ENCODE results near the gene RNF145.
"Not testable (repeated sequence)": the region's sequence is repeated elsewhere in the genome, so short reads cannot be mapped to it uniquely, and the experiment has no call there.

The RNF145 gene

DNA sequence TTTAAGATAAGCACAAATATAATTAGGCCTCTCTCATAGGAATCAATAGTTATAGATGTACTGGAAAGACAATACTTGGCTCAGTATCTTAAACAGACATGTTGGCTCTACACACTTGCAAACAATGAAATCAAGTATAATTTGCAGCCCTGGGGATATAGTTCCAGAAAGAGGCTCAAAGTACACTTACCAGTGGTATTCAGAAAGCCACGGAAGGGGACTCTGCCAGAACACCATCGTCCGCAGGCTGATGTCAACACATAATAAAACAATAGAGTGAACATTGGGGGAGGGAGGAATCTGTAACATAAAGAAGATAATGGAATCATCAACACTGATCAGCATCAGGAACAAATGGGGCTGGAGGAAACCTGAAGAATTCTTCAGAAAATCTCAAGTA is 78.5 kb downstream of the RNF145 start:
- no peak overlapping the region for H3K27ac ChIP-seq
- H3K27me3 ChIP-seq (ENCODE audit: insufficient read depth, low read depth, severe bottlenecking): no peaks in the 10 kb centered on the region
- no peak for DNase-seq
- TF ChIP-seq, protein P1, sequence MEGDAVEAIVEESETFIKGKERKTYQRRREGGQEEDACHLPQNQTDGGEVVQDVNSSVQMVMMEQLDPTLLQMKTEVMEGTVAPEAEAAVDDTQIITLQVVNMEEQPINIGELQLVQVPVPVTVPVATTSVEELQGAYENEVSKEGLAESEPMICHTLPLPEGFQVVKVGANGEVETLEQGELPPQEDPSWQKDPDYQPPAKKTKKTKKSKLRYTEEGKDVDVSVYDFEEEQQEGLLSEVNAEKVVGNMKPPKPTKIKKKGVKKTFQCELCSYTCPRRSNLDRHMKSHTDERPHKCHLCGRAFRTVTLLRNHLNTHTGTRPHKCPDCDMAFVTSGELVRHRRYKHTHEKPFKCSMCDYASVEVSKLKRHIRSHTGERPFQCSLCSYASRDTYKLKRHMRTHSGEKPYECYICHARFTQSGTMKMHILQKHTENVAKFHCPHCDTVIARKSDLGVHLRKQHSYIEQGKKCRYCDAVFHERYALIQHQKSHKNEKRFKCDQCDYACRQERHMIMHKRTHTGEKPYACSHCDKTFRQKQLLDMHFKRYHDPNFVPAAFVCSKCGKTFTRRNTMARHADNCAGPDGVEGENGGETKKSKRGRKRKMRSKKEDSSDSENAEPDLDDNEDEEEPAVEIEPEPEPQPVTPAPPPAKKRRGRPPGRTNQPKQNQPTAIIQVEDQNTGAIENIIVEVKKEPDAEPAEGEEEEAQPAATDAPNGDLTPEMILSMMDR (IDR thresholded peaks at IDR 0.05; ENCODE audit: low read depth, low read length): no peak
- no peak overlapping the region for H3K4me3 ChIP-seq (ENCODE audit: low read depth, low read length)
- H3K36me3 ChIP-seq: no peaks in the 10 kb centered on the region
- no peaks in the 10 kb centered on the region for H3K9me3 ChIP-seq (ENCODE audit: severe bottlenecking)

DNA sequence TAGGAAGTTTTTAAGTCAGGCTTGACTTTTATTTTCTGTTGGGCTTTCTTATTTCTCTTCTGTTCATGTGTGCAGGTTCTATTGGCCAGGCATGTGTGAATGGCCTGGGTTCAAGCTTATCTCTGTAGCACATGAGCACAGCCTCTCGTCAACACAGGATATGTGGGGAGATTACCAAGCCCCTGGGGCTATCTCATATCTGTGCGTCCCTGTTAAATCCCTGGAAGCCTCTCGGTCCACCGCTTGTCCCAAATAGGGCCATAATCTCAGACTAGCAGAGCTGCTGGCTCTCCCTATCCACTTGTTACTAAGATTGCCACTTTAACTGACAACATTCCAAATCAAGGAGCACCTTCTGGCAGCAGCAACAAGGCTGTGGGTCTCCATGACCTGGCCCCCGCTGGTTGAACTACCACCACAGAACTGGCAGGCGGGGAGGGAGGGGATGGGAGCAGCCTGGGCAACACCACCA is 81.2 kb downstream of the RNF145 start:
- Histone ChIP-seq H3K27ac (no peak overlapping the region), H3K9me3 (ENCODE audit: severe bottlenecking) (no peaks in the 10 kb centered on the region), H3K36me3 (no peaks in the 10 kb centered on the region), H3K27me3 (ENCODE audit: insufficient read depth, low read depth, severe bottlenecking) (no peaks in the 10 kb centered on the region), H3K4me3 (ENCODE audit: low read depth, low read length) (no peak overlapping the region)
- TF ChIP-seq, protein P1 (IDR thresholded peaks at IDR 0.05; ENCODE audit: low read depth, low read length): no peak
- peak; percentile 28 for DNase-seq

GRCh38 chr5:159123700-159124099 is 85.7 kb downstream of the RNF145 start:
- H3K27me3 ChIP-seq (ENCODE audit: insufficient read depth, low read depth, severe bottlenecking): no peaks in the 10 kb centered on the region
- H3K27ac ChIP-seq: no peak overlapping the region
- no peak overlapping the region for H3K4me3 ChIP-seq (ENCODE audit: low read depth, low read length)
- H3K9me3 ChIP-seq (ENCODE audit: severe bottlenecking): no peaks in the 10 kb centered on the region
- TF ChIP-seq, protein P1 (IDR thresholded peaks at IDR 0.05; ENCODE audit: low read depth, low read length): no peak
- DNase-seq: no peak
- no peaks in the 10 kb centered on the region for H3K36me3 ChIP-seq

DNA sequence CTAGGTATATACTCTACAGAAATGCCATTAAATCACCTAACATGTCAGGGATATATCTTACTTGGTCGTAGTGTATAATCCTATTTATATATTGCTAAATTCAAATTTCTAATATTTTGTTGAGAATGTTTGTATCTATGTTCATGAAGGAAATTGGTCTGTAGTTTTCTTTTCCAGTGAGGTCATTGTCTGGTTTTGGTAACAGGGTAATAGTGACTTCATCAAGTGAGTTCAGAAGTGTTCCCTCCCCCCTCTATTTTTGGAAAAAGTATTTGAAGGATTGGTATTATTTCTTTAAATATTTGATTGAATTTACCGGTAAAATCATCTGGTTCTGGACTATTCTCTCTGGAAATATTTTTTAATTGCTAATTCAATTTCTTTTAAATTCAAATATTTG is 86.2 kb downstream of the RNF145 start:
- Histone ChIP-seq H3K9me3 (ENCODE audit: severe bottlenecking) (no peaks in the 10 kb centered on the region), H3K27me3 (ENCODE audit: insufficient read depth, low read depth, severe bottlenecking) (no peaks in the 10 kb centered on the region), H3K4me3 (ENCODE audit: low read depth, low read length) (no peak overlapping the region), H3K36me3 (no peaks in the 10 kb centered on the region), H3K27ac (no peak overlapping the region)
- DNase-seq: no peak
- TF ChIP-seq, protein P1 (IDR thresholded peaks at IDR 0.05; ENCODE audit: low read depth, low read length): no peak

GRCh38 chr5:159121061-159121460 is 88.3 kb downstream of the RNF145 start:
- TF ChIP-seq, protein P1 (IDR thresholded peaks at IDR 0.05; ENCODE audit: low read depth, low read length): no peak
- Histone ChIP-seq H3K4me3 (ENCODE audit: low read depth, low read length) (no peak overlapping the region), H3K27ac (no peak overlapping the region), H3K27me3 (ENCODE audit: insufficient read depth, low read depth, severe bottlenecking) (no peaks in the 10 kb centered on the region), H3K9me3 (ENCODE audit: severe bottlenecking) (no peaks in the 10 kb centered on the region), H3K36me3 (no peaks in the 10 kb centered on the region)
- DNase-seq: no peak

DNA sequence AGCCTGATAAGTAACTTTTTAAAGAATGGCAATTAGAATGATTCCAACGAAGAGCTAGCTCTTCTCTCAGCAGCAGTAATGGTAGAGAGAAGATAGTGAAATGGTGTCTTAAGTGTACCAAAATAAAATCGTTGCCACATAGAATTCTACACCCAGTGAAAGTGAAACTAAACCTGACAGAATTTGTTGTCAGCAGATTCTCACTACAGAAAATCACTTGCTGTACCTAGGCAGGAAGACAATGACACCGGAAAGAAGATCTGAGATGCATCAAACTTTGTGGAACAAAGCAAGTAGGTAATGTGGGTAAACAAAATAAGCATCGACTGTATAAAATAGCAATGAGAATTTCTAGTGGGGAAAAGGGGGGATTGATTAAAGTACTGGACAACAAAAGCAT is 88.9 kb downstream of the RNF145 start:
- Histone ChIP-seq H3K27me3 (ENCODE audit: insufficient read depth, low read depth, severe bottlenecking) (no peaks in the 10 kb centered on the region), H3K4me3 (ENCODE audit: low read depth, low read length) (no peak overlapping the region), H3K36me3 (no peaks in the 10 kb centered on the region), H3K9me3 (ENCODE audit: severe bottlenecking) (no peaks in the 10 kb centered on the region), H3K27ac (no peak overlapping the region)
- no peak for DNase-seq
- TF ChIP-seq, protein P1 (IDR thresholded peaks at IDR 0.05; ENCODE audit: low read depth, low read length): no peak

DNA sequence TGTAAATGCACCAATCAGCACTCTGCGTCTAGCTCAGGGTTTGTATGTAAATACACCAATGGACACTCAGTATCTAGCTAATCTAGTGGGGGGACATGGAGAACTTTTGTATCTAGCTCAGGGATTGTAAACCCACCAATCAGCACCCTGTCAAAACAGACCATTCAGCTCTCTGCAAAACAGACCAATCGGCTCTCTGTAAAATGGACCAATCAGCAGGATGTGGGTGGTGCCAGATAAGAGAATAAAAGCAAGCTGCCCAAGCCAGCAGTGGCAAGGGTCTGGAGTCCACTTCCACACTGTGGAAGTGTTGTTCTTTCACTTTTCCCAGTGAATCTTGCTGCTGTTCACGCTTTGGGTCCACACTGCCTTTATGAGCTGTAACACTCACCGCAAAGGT is 89.5 kb downstream of the RNF145 start:
- DNase-seq; H3K4me3 ChIP-seq (ENCODE audit: low read depth, low read length); H3K9me3 ChIP-seq (ENCODE audit: severe bottlenecking); H3K27me3 ChIP-seq (ENCODE audit: insufficient read depth, low read depth, severe bottlenecking); H3K36me3 ChIP-seq; H3K27ac ChIP-seq: not testable (repeated sequence)

GRCh38 chr5:159118958-159119659 is 90.2 kb downstream of the RNF145 start:
- not testable (repeated sequence) for H3K27ac ChIP-seq; DNase-seq; H3K4me3 ChIP-seq (ENCODE audit: low read depth, low read length); H3K36me3 ChIP-seq; H3K27me3 ChIP-seq (ENCODE audit: insufficient read depth, low read depth, severe bottlenecking); H3K9me3 ChIP-seq (ENCODE audit: severe bottlenecking)
